NCI-H2171 (cell line): ENCODE results near the gene MBLAC2.

ENCODE experiments used
- DNase-seq: peaks from one replicate; lab custom pipeline; 2025; lab: John Stamatoyannopoulos, UW

MBLAC2 gene

DNA sequence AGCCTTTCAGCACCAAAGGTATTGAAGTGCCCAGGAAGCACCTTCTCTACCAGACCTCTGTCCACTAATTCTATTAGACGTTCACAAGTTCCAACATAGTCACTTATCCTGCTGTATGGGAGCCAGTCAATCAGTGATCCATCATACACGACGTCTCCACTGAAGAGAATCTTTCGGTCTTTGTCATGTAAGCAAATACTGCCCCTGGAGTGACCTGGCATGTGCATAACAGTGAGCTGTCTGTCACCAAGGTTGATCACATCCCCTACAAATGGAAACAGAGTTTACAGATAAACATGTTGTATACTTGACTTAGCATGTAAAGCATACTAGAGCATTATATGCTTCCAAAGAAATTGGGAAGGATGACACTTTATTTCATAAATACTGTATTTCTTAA lies 13.3 kb downstream of the MBLAC2 start:
- no peak for DNase-seq

DNA sequence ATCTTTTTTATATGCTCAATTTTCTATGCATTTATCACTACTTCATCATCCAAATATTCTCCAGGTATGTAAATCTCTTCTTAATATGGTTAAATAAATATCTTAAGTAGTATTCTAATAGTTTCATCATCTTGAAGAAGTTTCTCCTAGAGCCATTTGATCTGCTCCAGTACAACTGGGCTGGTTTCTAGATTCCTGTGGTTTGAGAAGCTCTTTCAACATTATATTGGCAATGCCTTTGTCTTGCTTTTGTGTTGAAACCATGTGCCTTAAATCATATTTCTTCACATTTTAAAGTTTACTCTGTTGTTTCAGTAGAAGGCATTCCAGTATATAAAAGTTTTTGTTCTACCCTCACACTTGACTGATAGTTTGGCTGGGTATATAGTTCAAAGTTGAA lies 27.6 kb downstream of the MBLAC2 start:
- DNase-seq = no peak

DNA sequence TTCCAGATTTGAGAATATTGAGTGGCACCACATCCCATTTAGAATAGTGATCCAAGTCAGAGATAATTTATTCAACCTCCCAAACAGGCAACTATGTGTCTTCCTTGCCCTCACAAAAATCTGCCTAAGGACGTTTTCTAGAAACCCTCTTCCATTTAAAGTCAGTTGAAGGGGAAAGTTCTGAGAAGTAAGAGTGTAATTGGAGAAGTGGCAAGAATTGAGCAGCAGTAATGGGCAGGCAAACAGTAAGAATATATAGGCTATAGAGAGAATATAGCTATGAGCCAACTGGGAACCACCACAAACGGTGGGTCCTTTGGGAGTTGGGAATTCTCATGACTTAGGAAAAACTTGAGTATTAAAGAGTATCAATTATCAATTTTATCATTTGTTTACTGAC lies 33.9 kb downstream of the MBLAC2 start:
- DNase-seq = no peak

DNA sequence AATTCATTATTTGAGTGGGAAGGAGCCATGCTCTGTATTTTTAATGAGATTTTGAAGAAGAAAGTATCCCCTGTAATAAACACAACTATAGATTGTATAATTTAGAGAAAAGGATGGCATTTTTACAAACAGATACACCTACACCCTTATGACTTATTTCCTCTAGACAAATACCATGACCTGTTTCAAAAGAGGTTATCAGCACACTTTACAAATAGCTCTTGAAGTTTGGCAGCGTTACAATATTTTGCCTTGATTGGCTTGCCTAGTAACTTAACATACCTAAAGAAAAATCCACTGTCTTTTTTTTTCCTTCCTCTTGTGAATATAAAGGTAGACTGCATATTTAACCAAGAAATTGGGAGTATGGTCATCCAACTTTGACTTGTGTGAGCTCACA lies 36.5 kb downstream of the MBLAC2 start:
- no peak for DNase-seq

DNA sequence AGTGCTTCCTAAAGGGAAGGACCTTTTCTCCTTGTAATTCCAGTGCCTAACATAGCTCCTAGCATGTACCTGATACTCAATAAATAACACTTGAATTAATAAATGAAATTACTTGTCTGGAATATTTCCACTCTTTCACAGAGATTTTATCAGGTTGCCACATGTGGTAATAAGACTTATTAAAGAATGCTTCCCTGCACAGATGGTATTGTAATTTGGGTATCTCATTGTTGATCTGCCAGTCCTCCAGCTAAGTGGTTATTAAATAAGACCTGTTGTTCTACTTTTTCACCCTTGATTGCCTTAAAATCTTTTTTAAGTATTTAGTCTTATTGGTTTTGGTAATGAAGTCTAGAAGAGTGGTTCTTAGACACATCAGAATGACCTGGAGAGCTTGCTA lies 36.9 kb downstream of the MBLAC2 start:
- no peak for DNase-seq

DNA sequence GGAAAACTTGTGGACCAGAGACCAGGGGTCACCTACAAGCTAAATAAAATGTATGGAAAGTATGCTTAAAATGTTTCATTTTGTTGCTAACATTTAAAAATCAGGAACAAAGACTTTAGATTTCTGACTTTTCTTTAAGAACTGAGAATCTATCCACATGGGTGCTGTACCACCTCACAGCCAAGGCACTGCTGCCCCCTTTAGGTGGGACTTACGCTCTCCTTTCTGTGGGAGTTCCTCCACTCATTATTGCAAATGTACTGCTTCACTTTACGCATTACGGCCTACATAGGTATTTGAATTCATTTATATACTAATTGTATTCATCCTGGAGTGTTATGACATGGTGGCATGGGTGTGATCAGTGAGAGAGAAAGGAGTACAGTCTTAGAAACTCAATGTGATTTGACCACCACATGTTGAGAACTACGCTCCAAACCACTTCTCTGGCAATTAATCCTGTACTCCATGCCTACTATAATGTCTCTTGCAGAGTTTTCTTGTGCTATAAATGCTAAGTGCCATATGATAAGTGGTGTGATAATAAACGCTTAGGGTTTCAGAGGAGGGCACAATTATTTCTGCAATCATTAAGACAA lies 40.4 kb downstream of the MBLAC2 start:
- no peak for DNase-seq

DNA sequence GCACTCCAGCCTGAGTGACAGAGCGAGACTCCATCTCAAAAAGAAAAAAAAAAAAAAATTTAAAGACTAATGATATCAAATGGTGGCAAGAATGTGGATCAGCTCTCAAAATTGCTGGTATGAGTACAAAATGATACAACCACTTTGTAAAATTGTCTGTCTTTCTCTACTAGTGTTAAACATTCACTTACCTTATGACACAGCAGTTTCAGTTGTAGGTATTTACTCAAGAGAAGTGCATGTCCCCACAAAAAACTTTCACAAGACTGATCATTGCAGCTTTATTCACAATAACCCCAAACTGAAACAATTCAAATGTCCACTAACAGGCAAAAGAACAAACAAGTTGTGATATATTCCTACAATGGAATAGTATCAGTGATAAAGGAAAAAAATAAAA lies 50.3 kb downstream of the MBLAC2 start:
- DNase-seq = no peak

DNA sequence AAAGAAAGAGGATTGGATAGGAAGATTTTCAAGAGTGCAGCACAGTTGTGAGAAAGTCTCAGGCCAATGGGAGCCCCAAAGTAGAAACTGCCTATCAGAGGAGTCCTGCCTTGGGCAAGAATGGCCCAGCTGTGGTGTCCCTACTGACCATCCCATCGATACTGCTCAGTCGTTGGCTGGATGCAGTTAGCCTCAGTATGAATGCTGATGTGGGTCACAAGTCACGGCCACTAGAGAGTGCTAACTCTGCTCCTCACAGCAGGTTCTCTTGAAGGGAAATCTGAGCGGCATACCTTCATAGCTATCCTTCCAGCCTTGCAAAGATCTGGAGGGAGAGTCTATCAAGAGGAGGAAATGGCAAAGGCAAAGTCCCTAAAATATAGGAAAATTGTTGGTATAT lies 53.4 kb downstream of the MBLAC2 start:
- DNase-seq = no peak

DNA sequence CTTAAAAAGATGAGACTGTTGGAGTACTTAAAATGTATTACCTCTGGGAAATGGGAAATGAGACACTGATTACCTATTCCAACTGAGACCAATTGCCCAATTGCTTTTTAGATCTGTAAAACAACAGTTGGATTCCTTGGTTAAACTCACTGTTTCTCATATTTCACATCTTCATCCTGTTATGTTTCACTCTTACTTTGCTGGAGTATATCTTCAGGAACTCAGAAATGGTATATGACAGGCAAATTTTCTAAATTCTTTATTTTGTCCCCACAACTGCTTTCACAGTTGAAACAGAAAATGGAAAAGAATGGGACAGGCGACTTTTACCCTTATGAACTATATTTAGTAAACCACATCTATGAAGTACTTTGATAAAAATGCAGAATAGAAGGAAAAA lies 56.4 kb downstream of the MBLAC2 start:
- DNase-seq = no peak

DNA sequence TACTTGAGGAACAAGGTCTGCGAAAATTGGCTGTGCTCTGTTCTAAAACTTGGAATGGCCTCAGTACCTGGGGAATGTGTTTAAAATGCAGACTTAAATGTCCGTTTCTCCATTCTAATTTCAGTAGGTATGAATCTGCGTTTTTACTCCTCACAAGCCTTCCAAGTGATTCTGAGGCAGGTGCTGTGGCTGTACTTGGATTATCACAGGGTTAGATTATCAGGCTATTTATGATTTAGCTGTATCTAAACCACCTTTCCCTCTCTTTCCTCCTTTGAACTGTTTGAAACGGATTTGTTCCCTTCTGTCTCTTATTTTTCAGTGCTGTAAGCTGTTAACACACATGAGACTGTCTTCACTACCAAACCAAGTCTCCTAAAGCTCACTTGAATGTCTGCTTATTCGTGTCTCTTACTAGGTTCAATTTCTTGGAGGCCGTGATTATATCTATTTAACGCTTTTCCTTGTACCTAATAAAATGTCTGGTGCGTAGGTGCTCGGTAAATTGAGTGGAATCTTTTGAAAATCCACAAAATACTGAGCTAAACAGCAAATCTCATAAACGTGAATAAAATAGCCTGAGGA lies 64.3 kb downstream of the MBLAC2 start:
- no peak for DNase-seq

DNA sequence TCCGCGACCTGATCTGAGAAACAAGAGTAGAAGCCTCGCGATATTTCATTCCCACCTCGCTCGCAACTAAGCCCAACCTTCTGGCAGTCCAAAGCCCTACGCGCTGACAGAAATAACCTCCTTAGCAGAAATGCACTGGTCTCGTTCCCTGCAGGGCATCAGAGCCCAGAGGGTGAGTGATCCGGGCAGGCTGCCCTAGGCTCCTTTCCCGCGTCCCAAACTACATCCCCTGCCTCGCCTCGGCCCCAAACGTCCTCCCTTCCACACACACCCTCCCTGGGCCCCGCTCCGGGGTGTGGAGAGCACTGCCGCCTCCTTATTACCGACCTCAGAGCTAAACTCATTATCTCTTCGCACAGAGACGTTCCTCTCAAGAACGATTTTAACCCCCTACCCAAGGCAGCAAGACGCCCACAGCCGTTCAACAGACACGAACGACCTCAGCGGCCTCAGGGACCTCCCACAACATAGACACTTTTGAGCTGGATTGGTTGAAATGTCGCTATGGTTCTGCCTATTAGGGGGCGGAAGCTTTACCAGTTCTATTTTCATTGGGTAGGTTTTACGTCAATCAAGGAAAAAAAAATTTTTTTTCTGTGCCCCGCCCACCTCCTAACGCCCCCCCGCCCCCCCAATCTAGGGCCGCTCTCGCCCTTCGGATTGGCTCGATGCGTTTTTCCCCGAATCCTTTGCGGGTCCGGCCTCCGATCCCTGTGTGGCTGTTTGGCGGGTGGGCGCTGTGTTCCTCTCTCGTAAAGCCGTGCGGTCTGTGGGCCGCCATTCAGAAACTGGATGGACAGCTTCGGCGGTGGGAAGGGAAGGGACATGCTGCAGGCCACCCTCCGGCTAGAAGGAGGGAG lies 65.0 kb downstream of the MBLAC2 start, which contains the start of gene CETN3:
Gene CETN3 (minus strand): TSS at position 439 of the 860 bp plus-strand sequence. CDS start 95 bp downstream, at position 344.
- peak; percentile 83 for DNase-seq

DNA sequence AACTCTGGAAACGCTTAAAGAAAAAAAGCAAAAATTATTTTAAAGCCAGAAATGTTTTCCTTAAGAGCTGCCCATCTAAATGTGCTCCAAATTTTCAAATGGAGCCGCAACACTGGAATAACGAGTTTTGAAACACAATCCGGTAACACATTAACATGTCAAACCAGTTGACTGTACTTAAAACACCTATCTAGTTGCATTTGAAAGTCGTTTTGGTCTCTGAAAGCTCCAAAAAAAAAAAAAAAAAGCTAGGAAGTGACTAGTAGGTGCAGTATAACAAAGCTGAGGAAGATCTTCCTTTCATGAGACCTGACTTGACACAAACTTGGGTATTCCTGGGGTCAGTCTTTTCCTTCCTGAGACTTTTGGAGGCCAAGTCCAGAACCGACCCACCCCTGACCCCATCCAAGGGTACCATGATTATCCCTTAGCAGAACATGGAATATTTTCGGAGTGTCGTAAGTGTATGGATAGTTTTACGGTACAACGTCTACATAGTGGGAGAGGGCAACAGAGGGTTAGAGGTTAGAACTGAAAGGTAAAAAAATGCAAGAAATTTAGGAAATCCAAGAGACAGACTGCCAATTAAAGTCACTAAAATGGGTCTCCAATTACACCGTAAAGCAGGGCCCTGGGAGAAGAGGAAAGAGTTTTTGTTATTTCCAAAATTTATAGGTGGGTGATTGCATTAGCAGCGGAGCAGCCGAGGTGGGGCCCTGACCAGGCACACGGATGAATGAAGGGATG lies 65.8 kb downstream of the MBLAC2 start:
- peak; percentile 0 for DNase-seq
